GM11168 (cell line): ENCODE results near the gene VSX1.

Source experiments
- in situ Hi-C: fragments of 300-500 bp; cut with MboI; formaldehyde crosslinking; loops from one replicate; pipeline ENCODE4 v1.12.0; 2022; ENCODE audit warnings: low sequenced_read_pairs; ENCODE audit not compliant: unreplicated experiment

The VSX1 gene

GRCh38 chr20:25088267-25088666 lies 6.3 kb upstream of the VSX1 start:
- in situ Hi-C loops, result no loop called here

GRCh38 chr20:25087186-25087929 lies 5.4 kb upstream of the VSX1 start:
- in situ Hi-C loops, result no loop called here

GRCh38 chr20:25085756-25086495 lies 4.0 kb upstream of the VSX1 start:
- in situ Hi-C loops, result no loop called here

- in situ Hi-C loops, result no loop called here
Measured at GRCh38 chr20:25084626-25085187, 2.8 kb upstream of the VSX1 start.

- in situ Hi-C loops, result no loop called here
Measured at GRCh38 chr20:25083773-25084625, 2.1 kb upstream of the VSX1 start.

- in situ Hi-C loops, result no loop called here
Measured at GRCh38 chr20:25083141-25083772, 1.3 kb upstream of the VSX1 start.

- in situ Hi-C loops, result no loop called here
Measured at GRCh38 chr20:25082498-25082873, 545 bp upstream of the VSX1 start.

GRCh38 chr20:25081065-25081729 lies 744 bp downstream of the VSX1 start:
- in situ Hi-C loops, result no loop called here

- in situ Hi-C loops, result no loop called here
Measured at GRCh38 chr20:25079171-25079570, 2.8 kb downstream of the VSX1 start.

GRCh38 chr20:25078662-25079061 lies 3.3 kb downstream of the VSX1 start:
- in situ Hi-C loops, result no loop called here

GRCh38 chr20:25077610-25078169 lies 4.3 kb downstream of the VSX1 start:
- in situ Hi-C loops, result no loop called here

GRCh38 chr20:25076731-25077609 lies 5.0 kb downstream of the VSX1 start:
- in situ Hi-C loops, result no loop called here

- in situ Hi-C loops, result no loop called here
Measured at GRCh38 chr20:25076201-25076600, 5.7 kb downstream of the VSX1 start.

GRCh38 chr20:25073544-25073943 lies 8.4 kb downstream of the VSX1 start:
- in situ Hi-C loops, result no loop called here

- in situ Hi-C loops, result no loop called here
Measured at GRCh38 chr20:25072226-25072811, 9.6 kb downstream of the VSX1 start.

GRCh38 chr20:25071734-25072133 lies 10.2 kb downstream of the VSX1 start:
- in situ Hi-C loops, result no loop called here

GRCh38 chr20:25070821-25071473 lies 11.0 kb downstream of the VSX1 start:
- in situ Hi-C loops, result no loop called here
